WTC11 (cell line): Measurements from ENCODE around the gene GRM1. TPM values are rescaled to one million over a fixed set of nuclear protein-coding genes. Genes with fewer than 3 reads are reported as not detected.

Experiments used
- ATAC-seq: fragments of 200-7000 bp; cut with Tn5 transposase; 2 replicates; pipeline ENCODE4 v1.10.0; 2021; ENCODE audit warnings: mild to moderate bottlenecking, moderate library complexity
- CTCF ChIA-PET: fragments of 300-600 bp; sonication (Branson Sonifier 250); formaldehyde crosslinking; loops from one replicate; lab custom pipeline; 2021; ENCODE audit warnings: antibody characterized with exemption; lab: Charles Lee
- POLR2A ChIA-PET: fragments of 350-600 bp; sonication (Branson Sonifier 250); formaldehyde crosslinking; loops from one replicate; lab custom pipeline; 2021; ENCODE audit warnings: antibody characterized with exemption; lab: Charles Lee
- DNase-seq: peaks from one replicate; pipeline ENCODE4 v3.0.0; 2021; ENCODE audit warnings: low spot score
- H3K27ac Mint-ChIP-seq: 2 replicates; pipeline ENCODE4 v1.8.0; 2021; ENCODE audit warnings: mixed read lengths
- H3K27me3 Mint-ChIP-seq: 2 replicates; pipeline ENCODE4 v1.8.0; 2021; ENCODE audit warnings: low read depth, mild to moderate bottlenecking, moderate library complexity, mixed read lengths
- H3K36me3 Mint-ChIP-seq: 2 replicates; pipeline ENCODE4 v1.8.0; 2021; ENCODE audit warnings: mixed read lengths
- H3K4me1 Mint-ChIP-seq: 2 replicates; pipeline ENCODE4 v1.8.0; 2022; ENCODE audit warnings: mixed read lengths
- H3K4me3 Mint-ChIP-seq: 2 replicates; pipeline ENCODE4 v1.8.0; 2021; ENCODE audit warnings: mild to moderate bottlenecking, moderate library complexity, mixed read lengths
- H3K9me3 Mint-ChIP-seq: 2 replicates; pipeline ENCODE4 v1.8.0; 2021; ENCODE audit warnings: mixed read lengths
- CTCF ChIP-seq: fragments of 200-600 bp; IDR thresholded peaks from 2 replicates; pipeline ENCODE4 v1.8.0; 2022; ENCODE audit warnings: antibody characterized with exemption
- ETV6 ChIP-seq: sonication (generic); formaldehyde crosslinking; IDR thresholded peaks from 2 replicates; pipeline ENCODE4 v1.8.1; 2022; ENCODE audit warnings: mild to moderate bottlenecking, missing genetic modification reagents
- FOXP1 ChIP-seq: sonication (generic); formaldehyde crosslinking; IDR thresholded peaks from 2 replicates; pipeline ENCODE4 v1.8.0; 2022; ENCODE audit warnings: missing genetic modification reagents, mild to moderate bottlenecking, moderate library complexity, borderline replicate concordance
- GTF2I ChIP-seq: fragments of 250-450 bp; sonication (Bioruptor Pico); conservative IDR thresholded peaks from 2 replicates; pipeline ENCODE4 v1.4.0; 2021; ENCODE audit warnings: mild to moderate bottlenecking
- IRF1 ChIP-seq: sonication (generic); formaldehyde crosslinking; IDR thresholded peaks from 2 replicates; pipeline ENCODE4 v1.8.0; 2023; ENCODE audit warnings: missing genetic modification reagents
- MXD4 ChIP-seq: fragments of 250-450 bp; sonication (Bioruptor Pico); IDR thresholded peaks from 2 replicates; pipeline ENCODE4 v1.8.0; 2021; ENCODE audit warnings: mild to moderate bottlenecking, moderate library complexity, borderline replicate concordance
- NR1H2 ChIP-seq: sonication (generic); formaldehyde crosslinking; IDR thresholded peaks from 2 replicates; pipeline ENCODE4 v1.9.0; 2021; ENCODE audit warnings: mild to moderate bottlenecking, moderate library complexity, missing genetic modification reagents
- OVOL2 ChIP-seq: fragments of 250-450 bp; sonication (Bioruptor Pico); IDR thresholded peaks from 2 replicates; pipeline ENCODE4 v1.9.0; 2021; ENCODE audit warnings: mild to moderate bottlenecking, borderline replicate concordance
- PRRX2 ChIP-seq: fragments of 250-450 bp; sonication (Bioruptor Pico); IDR thresholded peaks from 2 replicates; pipeline ENCODE4 v1.8.0; 2021; ENCODE audit warnings: mild to moderate bottlenecking
- SMAD3 ChIP-seq: sonication (generic); formaldehyde crosslinking; IDR thresholded peaks from 2 replicates; pipeline ENCODE4 v1.8.0; 2022; ENCODE audit warnings: missing genetic modification reagents, mild to moderate bottlenecking, borderline replicate concordance
- SMAD4 ChIP-seq: sonication (generic); formaldehyde crosslinking; IDR thresholded peaks from 2 replicates; pipeline ENCODE4 v1.8.0; 2022; ENCODE audit warnings: mild to moderate bottlenecking, missing genetic modification reagents
- ZNF263 ChIP-seq: sonication (generic); formaldehyde crosslinking; IDR thresholded peaks from 2 replicates; pipeline ENCODE4 v1.8.1; 2022; ENCODE audit warnings: low read depth, mild to moderate bottlenecking, moderate library complexity, missing genetic modification reagents
- ZNF317 ChIP-seq: sonication (generic); formaldehyde crosslinking; IDR thresholded peaks from 2 replicates; pipeline ENCODE4 v1.8.1; 2023; ENCODE audit warnings: low read depth, mild to moderate bottlenecking, moderate library complexity, missing genetic modification reagents, borderline replicate concordance
- ZNF423 ChIP-seq: fragments of 250-450 bp; sonication (Bioruptor Pico); IDR thresholded peaks from 2 replicates; pipeline ENCODE4 v2.1.2; 2022; ENCODE audit warnings: mild to moderate bottlenecking, moderate library complexity
- ZNF532 ChIP-seq: fragments of 250-450 bp; sonication (Bioruptor Pico); IDR thresholded peaks from 2 replicates; pipeline ENCODE4 v1.9.0; 2021; ENCODE audit warnings: mild to moderate bottlenecking, borderline replicate concordance
- total RNA-seq: library from RNA; stranded (reverse); gene quantifications from 3 replicates; pipeline ENCODE4 v1.2.3, GENCODE V29; 2021

Gene GRM1
- total RNA-seq, 1 experiment from 2014 or later = 0.46 TPM

- Mint-ChIP-seq H3K27me3 (no peaks in the 10 kb centered on the region), H3K36me3 (no peaks in the 10 kb centered on the region), H3K4me1 (no peaks in the 10 kb centered on the region), H3K27ac (no peak overlapping the region), H3K9me3 (peaks cover 30% of the 10 kb centered on the region), H3K4me3 (no peak overlapping the region)
- ChIA-PET POLR2A (interaction anchor here (0.9 kb wide), 1 partner anchor 8 kb away, joined by 3 read pairs; no protein-coding TSS in a partner anchor), CTCF (no interaction called here)
- TF ChIP-seq ZNF317 (no peak), ZNF532 (no peak), OVOL2 (no peak), FOXP1 (CRISPR knock-in tag) (no peak), CTCF (no peak), ZNF263 (CRISPR knock-in tag) (no peak)
- DNase-seq (no peak), ATAC-seq (no peak)
Observed at GRCh38 chr6:146481527-146481926, 452.7 kb downstream of the GRM1 start.

GRCh38 chr6:146484411-146484810, 455.5 kb downstream of the GRM1 start:
- no peak for ATAC-seq
- no peak for TF ChIP-seq IRF1 (CRISPR knock-in tag)
- TF ChIP-seq ZNF423 (CRISPR knock-in tag) = no peak
- no peak for TF ChIP-seq SMAD3 (CRISPR knock-in tag)
- TF ChIP-seq NR1H2 (CRISPR knock-in tag) = no peak
- TF ChIP-seq SMAD4 (CRISPR knock-in tag) = no peak
- TF ChIP-seq MXD4 (CRISPR knock-in tag) = no peak
- no peak for TF ChIP-seq ETV6 (CRISPR knock-in tag)
- TF ChIP-seq ZNF317 = no peak
- TF ChIP-seq GTF2I (CRISPR knock-in tag) = no peak
- no peak for TF ChIP-seq FOXP1 (CRISPR knock-in tag)
- TF ChIP-seq PRRX2 (CRISPR knock-in tag) = no peak
- TF ChIP-seq, all 79 proteins: peak for 0
- ChIA-PET POLR2A (no interaction called here), CTCF (no interaction called here)
- Mint-ChIP-seq H3K4me1 (no peaks in the 10 kb centered on the region), H3K9me3 (peaks cover 28% of the 10 kb centered on the region), H3K27me3 (no peaks in the 10 kb centered on the region), H3K27ac (no peak overlapping the region), H3K36me3 (no peaks in the 10 kb centered on the region), H3K4me3 (no peak overlapping the region)
- DNase-seq = no peak

Other genes starting within 250 kb of the GRM1 start
- gene FBXO30, start 214.3 kb upstream of the GRM1 start, total RNA-seq = 11.7 to 11.8 TPM (median 11.8 TPM) in 3 replicates
- gene SHPRH, start 64.7 kb upstream of the GRM1 start, total RNA-seq = 18.3 to 20.0 TPM (median 19.0 TPM) in 3 replicates